Caco-2 (cell line): ENCODE results near the gene EFHD1. TPM values are rescaled to one million over a fixed set of nuclear protein-coding genes. Genes with fewer than 3 reads are reported as not detected.

Experiments
- BruUV-seq: library from RNA; stranded (reverse); fragments of 400-500 nt; replicated peaks from 2 replicates; lab custom pipeline; 2021; lab: Mats Ljungman, UMichigan
- CTCF ChIA-PET: fragments of 300-600 bp; sonication (Branson Sonifier 250); formaldehyde crosslinking; loops from one replicate; lab custom pipeline; 2022; ENCODE audit warnings: antibody characterized with exemption; lab: Charles Lee
- POLR2A ChIA-PET: fragments of 300-600 bp; sonication (Branson Sonifier 250); formaldehyde crosslinking; loops from one replicate; lab custom pipeline; 2022; ENCODE audit warnings: antibody characterized with exemption; lab: Charles Lee
- DNase-seq, 2 experiments: peaks; one replicate each; pipeline versions ENCODE4 v3.0.0 to v3.0.0-alpha.2; 2020 to 2022
- H3K27me3 ChIP-seq: replicated peaks from 2 replicates; pipeline ENCODE4 v1.6.0; 2011; ENCODE audit warnings: low read length; ENCODE audit not compliant: control insufficient read depth, insufficient read depth
- H3K36me3 ChIP-seq: 2 replicates; pipeline ENCODE4 v1.5.1; 2011; ENCODE audit warnings: low read length; ENCODE audit not compliant: control insufficient read depth, insufficient read depth
- H3K4me1 ChIP-seq: fragments of 250-450 bp; sonication (Bioruptor Pico); 2 replicates; pipeline ENCODE4 v1.5.1; 2020; ENCODE audit warnings: mild to moderate bottlenecking
- H3K4me3 ChIP-seq: 2 replicates; pipeline ENCODE4 v1.5.1; 2011; ENCODE audit warnings: low read depth, mild to moderate bottlenecking, control low read depth, low read length
- H3K9me3 ChIP-seq: fragments of 250-450 bp; sonication (Bioruptor Pico); 2 replicates; pipeline ENCODE4 v1.5.1; 2020; ENCODE audit warnings: mild to moderate bottlenecking, moderate library complexity
- H3K27ac Mint-ChIP-seq: one replicate; pipeline ENCODE4 v1.8.0; 2022; ENCODE audit warnings: mixed read lengths; ENCODE audit not compliant: unreplicated experiment
- H3K27me3 Mint-ChIP-seq: one replicate; pipeline ENCODE4 v1.8.0; 2022; ENCODE audit warnings: mixed read lengths; ENCODE audit not compliant: insufficient read depth, unreplicated experiment
- H3K36me3 Mint-ChIP-seq: one replicate; pipeline ENCODE4 v1.8.0; 2022; ENCODE audit warnings: mild to moderate bottlenecking, mixed read lengths; ENCODE audit not compliant: insufficient read depth, unreplicated experiment
- H3K4me1 Mint-ChIP-seq: one replicate; pipeline ENCODE4 v1.8.0; 2022; ENCODE audit warnings: low read depth, mixed read lengths; ENCODE audit not compliant: unreplicated experiment
- H3K4me3 Mint-ChIP-seq: one replicate; pipeline ENCODE4 v1.8.0; 2022; ENCODE audit warnings: mild to moderate bottlenecking, moderate library complexity, mixed read lengths; ENCODE audit not compliant: unreplicated experiment
- H3K9me3 Mint-ChIP-seq: one replicate; pipeline ENCODE4 v1.8.0; 2022; ENCODE audit warnings: mixed read lengths; ENCODE audit not compliant: unreplicated experiment
- CTCF ChIP-seq, 2 experiments: fragments of 200-600 bp in 1 of 2; IDR thresholded peaks; 1 replicate in 1 of 2; 2 replicates in 1 of 2; pipeline versions ENCODE4 v1.5.1 to v1.8.0; 2011 to 2022; ENCODE audit warnings: antibody characterized with exemption in 1 of 2, control low read depth in 1 of 2, inconsistent platforms in 1 of 2, low read depth in 1 of 2, low read length in 1 of 2, mild to moderate bottlenecking in 1 of 2, moderate library complexity in 1 of 2; ENCODE audit not compliant: insufficient read depth in 1 of 2, severe bottlenecking in 1 of 2, unreplicated experiment in 1 of 2
- intact Hi-C: fragments of 100-400 bp; cut with micrococcal nuclease; formaldehyde crosslinking; loops from one replicate; pipeline ENCODE4 v1.10.0; 2022; ENCODE audit not compliant: unreplicated experiment
- total RNA-seq: library from RNA; stranded (reverse); gene quantifications from 2 replicates; pipeline ENCODE4 v1.2.3, GENCODE V29; 2022

EFHD1 gene
- total RNA-seq, 1 experiment from 2014 or later = 4.2 TPM

GRCh38 chr2:232668805-232669444 is 35.5 kb downstream of the EFHD1 start:
- Histone ChIP-seq H3K9me3 (no peaks in the 10 kb centered on the region), H3K27me3 (no peaks in the 10 kb centered on the region), H3K36me3 (no peaks in the 10 kb centered on the region), H3K4me3 (no peak overlapping the region), H3K4me1 (no peaks in the 10 kb centered on the region)
- intact Hi-C loops = loop anchor here (1.0 kb wide), 1 partner anchor 63 kb away; no protein-coding TSS in a partner anchor
- no TSS peak for BruUV-seq
- no peak overlapping the region for H3K27ac Mint-ChIP-seq
- H3K9me3 Mint-ChIP-seq = no peaks in the 10 kb centered on the region
- ChIA-PET CTCF (interaction anchor here (1.0 kb wide), 1 partner anchor 63 kb away, joined by 3 read pairs; no protein-coding TSS in a partner anchor), POLR2A (no interaction called here)
- H3K27me3 Mint-ChIP-seq = no peaks in the 10 kb centered on the region
- TF ChIP-seq CTCF (IDR thresholded peaks at IDR 0.05; ENCODE audit: insufficient read depth in 1 of 2, low read depth in 1 of 2, low read length in 1 of 2, severe bottlenecking in 1 of 2, unreplicated experiment in 1 of 2) = peak; percentile 21 to 52
- no peak overlapping the region for H3K4me3 Mint-ChIP-seq
- peaks cover 6% of the 10 kb centered on the region for H3K36me3 Mint-ChIP-seq
- DNase-seq = peak in 1 of 2 experiments; percentile 18
- no peaks in the 10 kb centered on the region for H3K4me1 Mint-ChIP-seq

GRCh38 chr2:232672588-232672987 is 39.2 kb downstream of the EFHD1 start:
- Mint-ChIP-seq H3K4me1 (no peaks in the 10 kb centered on the region), H3K36me3 (peaks cover 11% of the 10 kb centered on the region), H3K4me3 (no peak overlapping the region), H3K27me3 (no peaks in the 10 kb centered on the region), H3K9me3 (no peaks in the 10 kb centered on the region), H3K27ac (no peak overlapping the region)
- BruUV-seq = no TSS peak
- H3K9me3 ChIP-seq = no peaks in the 10 kb centered on the region
- no peaks in the 10 kb centered on the region for H3K4me1 ChIP-seq
- H3K27me3 ChIP-seq = no peaks in the 10 kb centered on the region
- no peaks in the 10 kb centered on the region for H3K36me3 ChIP-seq
- ChIA-PET POLR2A (no interaction called here), CTCF (no interaction called here)
- no peak for TF ChIP-seq CTCF (IDR thresholded peaks at IDR 0.05; ENCODE audit: insufficient read depth in 1 of 2, low read depth in 1 of 2, low read length in 1 of 2, severe bottlenecking in 1 of 2, unreplicated experiment in 1 of 2)
- no peak for DNase-seq
- no peak overlapping the region for H3K4me3 ChIP-seq
- intact Hi-C loops = no loop called here

GRCh38 chr2:232674491-232674890 is 41.1 kb downstream of the EFHD1 start:
- no peak for DNase-seq
- intact Hi-C loops = no loop called here
- Histone ChIP-seq H3K36me3 (no peaks in the 10 kb centered on the region), H3K4me3 (no peak overlapping the region), H3K4me1 (no peaks in the 10 kb centered on the region), H3K27me3 (no peaks in the 10 kb centered on the region), H3K9me3 (no peaks in the 10 kb centered on the region)
- CTCF ChIA-PET = no interaction called here
- Mint-ChIP-seq H3K4me3 (no peak overlapping the region), H3K27me3 (peaks cover 2% of the 10 kb centered on the region), H3K9me3 (no peaks in the 10 kb centered on the region), H3K4me1 (no peaks in the 10 kb centered on the region), H3K36me3 (peaks cover 6% of the 10 kb centered on the region), H3K27ac (no peak overlapping the region)
- POLR2A ChIA-PET = no interaction called here
- BruUV-seq = no TSS peak
- TF ChIP-seq CTCF (IDR thresholded peaks at IDR 0.05; ENCODE audit: insufficient read depth in 1 of 2, low read depth in 1 of 2, low read length in 1 of 2, severe bottlenecking in 1 of 2, unreplicated experiment in 1 of 2) = no peak
